Measurements from ENCODE around the gene TACC2.

GRCh38 chr10:122291739-122292138 lies 302.8 kb downstream of the TACC2 start:
- TF ChIP-seq CTCF (IDR thresholded peaks at IDR 0.05) (no peak), EZH2 (IDR thresholded peaks at IDR 0.05; ENCODE audit: borderline replicate concordance, insufficient read depth, low read depth, low read length, poor library complexity, severe bottlenecking) (no peak)

Data from B cell (primary cell).